ENCODE data around the gene HELZ.

GRCh38 chr17:67186782-67187181, 58.2 kb downstream of the HELZ start:
- TF ChIP-seq POLR2A (IDR thresholded peaks at IDR 0.05; ENCODE audit: low read depth, low read length) (no peak), POLR2AphosphoS5 (IDR thresholded peaks at IDR 0.05; ENCODE audit: low read depth, low read length) (no peak)

All from GM12892 (cell line).